Measurements from ENCODE around the gene PERM1.

DNA sequence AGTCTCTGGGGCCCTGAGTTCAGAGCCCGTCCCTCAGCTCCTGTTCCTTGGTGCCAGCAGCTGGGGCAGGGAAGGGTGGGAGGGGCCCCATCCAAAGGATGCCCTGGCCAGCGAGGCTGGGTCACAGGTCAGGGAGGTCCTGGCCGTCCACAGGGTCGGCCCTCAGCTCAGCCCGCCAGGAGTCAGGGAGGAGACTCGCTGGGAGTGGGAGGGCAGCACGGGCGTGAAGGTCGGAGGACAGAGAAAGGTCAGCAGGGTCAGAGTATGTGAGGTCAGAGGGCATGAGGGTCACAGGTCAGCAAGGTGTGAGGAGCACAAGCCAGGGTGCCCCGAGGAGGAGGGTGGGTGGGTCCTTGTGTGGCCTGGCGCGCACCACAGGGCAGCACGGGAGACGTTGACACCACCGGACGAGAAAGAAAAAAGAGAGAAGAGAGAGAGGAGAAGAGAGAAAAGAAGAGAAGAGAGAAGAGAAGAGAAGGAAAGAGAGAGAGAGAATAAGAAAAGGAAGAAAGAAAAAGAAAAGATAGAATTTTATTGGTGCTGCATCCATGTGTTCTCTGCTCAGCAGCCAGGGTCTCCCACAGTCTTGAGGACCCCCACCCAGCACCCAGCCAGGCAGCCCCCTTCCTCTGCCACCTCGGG lies 7.1 kb downstream of the PERM1 start:
- TF ChIP-seq, protein P1, sequence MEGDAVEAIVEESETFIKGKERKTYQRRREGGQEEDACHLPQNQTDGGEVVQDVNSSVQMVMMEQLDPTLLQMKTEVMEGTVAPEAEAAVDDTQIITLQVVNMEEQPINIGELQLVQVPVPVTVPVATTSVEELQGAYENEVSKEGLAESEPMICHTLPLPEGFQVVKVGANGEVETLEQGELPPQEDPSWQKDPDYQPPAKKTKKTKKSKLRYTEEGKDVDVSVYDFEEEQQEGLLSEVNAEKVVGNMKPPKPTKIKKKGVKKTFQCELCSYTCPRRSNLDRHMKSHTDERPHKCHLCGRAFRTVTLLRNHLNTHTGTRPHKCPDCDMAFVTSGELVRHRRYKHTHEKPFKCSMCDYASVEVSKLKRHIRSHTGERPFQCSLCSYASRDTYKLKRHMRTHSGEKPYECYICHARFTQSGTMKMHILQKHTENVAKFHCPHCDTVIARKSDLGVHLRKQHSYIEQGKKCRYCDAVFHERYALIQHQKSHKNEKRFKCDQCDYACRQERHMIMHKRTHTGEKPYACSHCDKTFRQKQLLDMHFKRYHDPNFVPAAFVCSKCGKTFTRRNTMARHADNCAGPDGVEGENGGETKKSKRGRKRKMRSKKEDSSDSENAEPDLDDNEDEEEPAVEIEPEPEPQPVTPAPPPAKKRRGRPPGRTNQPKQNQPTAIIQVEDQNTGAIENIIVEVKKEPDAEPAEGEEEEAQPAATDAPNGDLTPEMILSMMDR (IDR thresholded peaks at IDR 0.05; ENCODE audit: low read length): no peak
- TF ChIP-seq EZH2 (IDR thresholded peaks at IDR 0.05; ENCODE audit: borderline replicate concordance, low read length): no peak

Measured in OCI-LY1 (cell line).